ENCODE measurements around the gene RANBP3.
A peak's percentile ranks its signal among the peaks of the same experiment; 100 is the strongest.

RANBP3 gene

DNA sequence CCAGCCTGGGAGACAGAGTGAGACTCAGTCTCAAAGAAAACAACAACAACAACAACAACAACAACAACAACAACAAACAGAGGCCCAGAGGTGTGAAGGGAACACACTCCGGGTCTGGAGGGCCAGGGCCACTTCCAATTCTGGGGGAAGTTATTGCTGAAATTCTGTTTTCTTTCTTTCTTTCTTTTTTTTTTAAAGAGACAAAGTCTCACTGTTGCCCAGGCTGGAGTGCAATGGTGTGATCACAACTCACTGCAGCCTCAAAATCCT is 67.4 kb downstream of the RANBP3 start:
- DNase-seq (ENCODE audit: insufficient read length, low spot score): no peak

DNA sequence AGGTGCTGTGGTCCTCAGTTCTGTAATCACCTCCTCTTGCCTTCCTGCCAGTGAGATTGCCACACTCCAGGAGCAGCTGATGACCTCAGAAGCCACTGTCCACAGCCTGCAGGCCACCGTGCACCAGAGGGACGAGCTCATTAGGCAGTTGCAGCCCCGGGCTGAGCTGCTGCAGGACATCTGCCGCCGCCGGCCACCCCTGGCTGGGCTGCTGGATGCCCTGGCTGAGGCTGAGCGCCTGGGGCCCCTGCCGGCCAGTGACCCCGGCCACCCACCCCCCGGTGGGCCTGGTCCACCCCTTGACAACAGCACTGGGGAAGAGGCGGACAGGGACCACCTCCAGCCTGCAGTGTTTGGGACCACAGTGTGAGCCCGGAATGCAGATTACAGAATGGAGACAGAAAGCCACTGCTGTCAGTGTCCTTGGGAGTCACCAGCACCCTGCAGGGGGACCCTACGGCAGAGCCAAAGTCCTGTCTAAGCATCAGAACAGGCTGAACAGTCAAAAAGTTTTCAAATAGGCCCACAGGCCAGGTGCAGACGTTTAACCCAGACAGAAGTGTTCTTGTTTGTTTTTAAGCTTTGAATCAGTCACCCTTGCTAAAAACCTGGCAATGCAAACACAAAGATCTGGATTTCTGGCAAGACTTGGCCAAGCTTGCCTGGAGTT is 69.0 kb downstream of the RANBP3 start:
- FAIRE-seq: no peak

More for the DNA sequence above, 67.4 kb downstream of the RANBP3 start:
- FAIRE-seq: no peak

DNA sequence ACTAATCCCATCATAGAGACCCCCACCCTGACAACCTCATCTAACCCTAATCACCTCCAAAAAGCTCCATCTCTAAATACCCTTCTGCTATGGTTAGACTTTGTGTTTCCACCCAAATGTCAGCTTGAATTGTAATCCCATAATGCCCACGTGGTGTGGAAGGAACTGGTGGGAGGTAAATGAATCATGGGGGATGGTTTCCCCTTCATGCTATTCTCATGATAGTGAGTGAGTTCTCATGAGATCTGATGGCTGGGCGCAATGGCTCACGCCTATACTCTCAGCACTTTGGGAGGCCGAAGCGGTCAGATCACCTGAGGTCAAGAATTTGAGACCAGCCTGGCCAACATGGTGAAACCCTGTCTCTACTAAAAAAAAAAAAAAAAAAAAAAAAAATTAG is 70.7 kb downstream of the RANBP3 start:
- no peak for DNase-seq (ENCODE audit: insufficient read length, low spot score)
- FAIRE-seq: no peak

More for the DNA sequence above, 69.0 kb downstream of the RANBP3 start:
- DNase-seq (ENCODE audit: insufficient read length, low spot score): no peak

DNA sequence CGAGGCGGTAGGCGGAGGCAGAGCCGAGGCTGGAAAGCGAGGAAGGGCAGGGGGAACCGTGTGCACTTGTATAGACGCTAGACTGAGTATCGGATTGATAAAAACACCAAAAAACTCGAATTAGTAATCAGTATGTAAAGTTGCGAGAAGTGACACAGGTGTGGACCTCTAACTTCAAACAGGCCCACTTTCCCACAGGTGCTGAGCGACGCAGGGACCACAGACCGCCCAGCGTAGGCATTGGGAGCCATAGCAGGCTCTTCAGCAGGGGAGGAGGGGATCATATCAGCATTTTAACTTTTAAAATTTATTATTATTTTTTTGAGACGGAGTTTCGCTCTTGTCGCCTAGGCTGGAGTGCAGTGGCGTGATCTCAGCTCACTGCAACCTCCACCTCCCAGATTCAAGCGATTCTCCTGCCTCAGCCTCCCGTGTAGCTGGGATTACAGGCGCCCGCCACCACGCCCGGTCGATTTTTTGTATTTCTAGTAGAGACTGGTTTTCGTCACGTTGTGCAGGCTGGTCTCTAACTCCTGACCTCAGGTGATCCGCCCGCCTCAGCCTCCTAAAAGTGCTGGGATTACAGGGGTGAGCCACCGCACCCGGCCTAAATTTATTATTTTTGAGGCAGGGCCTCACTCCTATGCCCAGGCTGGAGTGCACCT is 72.7 kb downstream of the RANBP3 start:
- DNase-seq (ENCODE audit: insufficient read length, low spot score): no peak
- FAIRE-seq: no peak

DNA sequence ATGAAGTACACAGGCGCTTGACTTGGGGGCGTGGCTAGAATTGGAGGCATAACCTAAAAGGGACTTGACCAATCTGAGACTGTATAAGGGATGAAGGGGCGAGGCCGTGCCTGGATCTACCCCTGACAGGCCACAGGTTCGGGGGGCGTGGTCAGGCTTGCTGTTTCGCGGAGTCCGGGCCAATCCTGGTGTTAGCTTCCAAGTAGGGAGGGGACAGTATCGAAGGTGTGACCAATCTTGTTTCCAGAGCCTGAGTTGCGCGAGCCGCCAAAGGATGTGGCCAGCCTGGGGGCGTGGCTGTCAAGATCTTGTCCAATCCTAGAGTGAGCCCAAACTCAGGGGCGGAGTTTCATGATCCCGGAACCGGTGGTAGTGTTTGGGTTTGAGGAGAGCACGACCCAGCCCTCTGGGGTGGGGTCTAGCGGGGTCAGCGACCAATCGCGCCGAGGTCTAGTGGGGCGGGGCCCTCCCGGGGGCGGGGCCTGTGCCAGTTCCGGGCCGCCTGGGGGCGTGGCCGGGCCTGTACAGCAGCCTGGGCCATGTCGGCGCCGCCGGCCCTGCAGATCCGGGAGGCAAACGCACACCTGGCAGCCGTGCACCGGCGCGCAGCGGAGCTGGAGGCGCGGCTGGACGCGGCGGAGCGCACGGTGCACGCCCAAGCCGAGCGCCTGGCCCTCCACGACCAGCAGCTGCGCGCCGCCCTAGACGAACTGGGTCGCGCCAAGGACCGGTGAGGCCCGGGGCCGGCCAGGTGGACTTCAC is 73.4 kb downstream of the RANBP3 start, which contains the start of gene VMAC:
TSS of gene VMAC (plus strand) at position 521 of the 762 bp plus-strand sequence. CDS start at position 540, 19 bp downstream.
- peak; percentile 97 for DNase-seq (ENCODE audit: insufficient read length, low spot score)
- peak; percentile 100 for FAIRE-seq

DNA sequence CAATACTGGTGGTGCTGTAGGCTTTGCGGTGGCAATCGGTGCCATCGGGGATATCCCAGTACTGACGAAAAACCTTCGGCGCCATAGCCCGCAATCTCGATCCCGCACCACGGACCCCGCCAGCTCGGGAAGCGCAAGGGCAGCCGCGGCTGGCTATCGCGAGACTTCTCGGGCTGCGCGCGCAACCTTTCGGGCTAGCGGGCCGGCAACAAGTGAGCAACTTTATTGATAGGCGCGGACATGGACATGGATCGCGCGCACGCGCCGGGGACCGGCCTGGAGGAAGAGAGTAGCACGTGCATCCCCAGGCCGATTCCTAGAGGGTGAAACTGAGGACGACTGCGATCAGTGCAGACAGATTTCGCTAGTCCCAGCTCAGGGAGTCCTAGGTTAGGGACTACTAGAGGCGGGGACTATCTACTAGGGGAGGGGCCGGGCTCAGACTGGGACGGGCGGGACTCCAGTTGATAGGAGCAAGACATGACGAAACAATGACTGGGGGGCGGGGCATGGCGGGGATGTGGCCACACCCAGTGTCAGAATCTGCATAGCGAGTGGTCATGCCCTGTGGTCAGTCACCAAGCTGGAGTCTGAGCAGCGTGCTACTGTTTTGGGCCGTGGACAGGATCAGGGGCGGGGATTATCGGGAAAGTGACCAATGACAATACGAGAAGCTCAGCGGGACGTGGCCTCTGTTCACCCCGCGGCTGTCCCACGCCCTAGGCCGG is 74.2 kb downstream of the RANBP3 start, which contains the start of gene NDUFA11:
TSS of gene NDUFA11 (minus strand) at position 167 of the 728 bp plus-strand sequence. CDS start at position 85, 82 bp downstream.
- DNase-seq (ENCODE audit: insufficient read length, low spot score) (peak; percentile 93), FAIRE-seq (no peak)

DNA sequence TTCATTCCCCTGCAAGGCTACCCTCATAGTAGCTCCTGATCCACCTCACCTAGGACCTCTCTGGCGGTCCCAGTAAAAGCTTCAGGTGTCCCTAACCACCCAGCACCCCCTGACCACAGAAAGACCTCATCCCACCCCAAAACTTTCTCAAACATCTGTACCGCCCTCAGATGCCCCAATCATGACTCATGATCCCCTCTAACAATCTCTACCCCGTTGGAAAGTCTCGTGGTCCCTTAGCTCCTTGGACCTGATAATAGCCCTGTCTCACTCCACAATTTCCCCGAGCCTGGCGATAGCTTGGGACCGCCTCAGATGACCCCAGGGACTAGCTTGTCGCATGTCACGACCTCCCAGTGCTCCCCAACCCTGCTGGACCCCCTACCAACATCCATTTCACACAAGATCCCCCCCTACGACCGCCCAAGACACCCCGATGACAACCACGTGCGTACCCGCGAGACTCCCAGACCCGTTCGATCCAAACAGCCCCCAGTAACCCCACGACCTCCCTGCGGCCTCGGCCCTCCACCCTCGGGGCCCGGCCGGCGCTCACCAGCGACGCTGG is 74.8 kb downstream of the RANBP3 start:
- DNase-seq (ENCODE audit: insufficient read length, low spot score) (no peak), FAIRE-seq (peak; percentile 26)

DNA sequence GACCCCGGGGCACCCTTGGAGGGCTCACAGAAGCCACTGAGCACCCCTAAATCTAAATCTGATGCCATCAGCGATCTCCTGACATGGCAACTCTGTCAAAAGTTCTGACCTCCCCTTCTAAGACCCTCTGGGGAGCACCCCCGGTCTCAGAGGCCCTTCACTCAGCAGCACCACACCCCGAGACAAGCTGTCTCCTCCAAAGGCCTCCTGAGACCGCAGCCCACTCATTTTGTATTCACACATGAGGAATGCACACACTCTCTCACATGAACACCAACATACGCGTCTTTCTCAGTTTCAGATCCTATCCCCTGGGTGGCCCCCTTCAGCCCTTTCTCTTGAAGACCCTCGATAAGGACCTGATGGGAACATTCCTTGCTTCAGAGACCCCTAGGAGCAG is 77.0 kb downstream of the RANBP3 start:
- FAIRE-seq: no peak
- no peak for DNase-seq (ENCODE audit: insufficient read length, low spot score)

DNA sequence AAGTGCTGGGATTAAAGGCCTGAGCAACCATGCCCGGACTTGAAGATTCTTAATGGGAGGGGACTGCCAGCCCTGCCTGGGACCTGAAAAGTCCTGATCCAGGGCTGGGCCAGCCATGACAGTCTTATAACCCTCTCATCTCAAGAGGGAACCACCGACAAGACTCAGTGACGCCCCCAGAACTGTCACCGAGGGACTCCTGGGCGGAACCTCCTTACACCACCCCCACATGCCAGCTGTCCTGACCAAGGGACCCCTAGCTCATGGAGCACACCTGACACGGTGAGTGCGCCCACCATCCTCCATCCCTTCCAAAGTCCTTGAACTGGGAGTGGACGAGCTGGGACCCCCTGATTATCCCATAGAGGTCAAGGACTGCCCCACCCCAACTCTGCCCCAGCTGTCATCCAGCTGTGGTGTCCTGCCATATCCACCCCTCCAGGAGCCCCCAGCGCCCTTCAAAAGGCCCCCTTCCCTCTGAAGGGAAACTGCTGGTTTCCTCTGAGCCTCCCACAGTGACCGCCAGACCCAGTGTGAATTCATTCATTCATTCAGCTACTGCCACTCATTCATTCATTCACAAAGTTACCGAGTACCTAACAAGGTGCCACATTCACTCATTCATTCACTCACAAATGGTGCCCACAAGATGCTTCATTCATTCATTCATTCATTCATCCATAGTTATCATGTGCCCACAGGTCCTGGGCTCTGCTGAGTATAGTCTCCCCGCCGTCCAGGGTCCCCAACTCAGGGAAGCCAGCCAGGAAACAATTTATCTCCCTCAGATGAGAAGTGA is 78.0 kb downstream of the RANBP3 start:
- FAIRE-seq (no peak), DNase-seq (ENCODE audit: insufficient read length, low spot score) (no peak)

DNA sequence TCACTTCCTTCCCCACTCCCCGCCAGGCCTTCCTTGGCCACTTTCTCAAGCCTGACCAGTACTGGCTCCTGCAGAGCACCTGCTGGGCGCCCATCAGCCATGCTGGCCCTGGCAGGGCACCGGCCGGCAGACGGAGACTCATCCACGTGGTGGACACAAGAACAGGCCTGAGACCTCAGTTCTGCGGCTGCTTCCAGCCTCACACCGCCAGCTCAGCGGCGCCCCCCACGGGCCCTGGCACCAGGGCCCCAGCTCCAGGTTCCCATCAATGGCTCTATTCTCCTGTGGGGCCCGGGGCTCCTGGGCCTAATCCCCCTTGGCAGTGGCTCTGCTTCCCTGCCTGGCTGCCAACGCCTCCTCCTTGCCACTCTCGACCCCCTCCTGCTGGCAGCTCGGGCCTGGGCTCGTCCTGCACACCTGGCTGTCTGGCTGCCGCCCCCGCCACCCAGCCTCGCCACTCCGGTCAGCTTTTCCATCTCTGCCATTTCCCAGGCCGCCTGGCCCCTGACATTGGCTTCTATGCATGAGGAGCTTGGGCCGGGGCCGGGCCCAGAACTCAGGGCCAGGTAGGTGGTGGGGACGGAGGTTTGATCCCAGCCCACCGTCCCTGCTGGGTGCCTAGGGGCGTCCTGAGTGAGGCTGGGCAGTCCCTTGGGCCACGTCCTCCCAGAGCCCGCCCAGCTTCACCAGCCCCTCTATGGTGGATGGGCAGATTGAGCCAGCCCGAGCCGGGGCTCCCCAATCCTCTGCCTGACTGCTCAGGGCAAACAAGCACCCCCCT is 80.6 kb downstream of the RANBP3 start:
- DNase-seq (ENCODE audit: insufficient read length, low spot score): no peak

DNA sequence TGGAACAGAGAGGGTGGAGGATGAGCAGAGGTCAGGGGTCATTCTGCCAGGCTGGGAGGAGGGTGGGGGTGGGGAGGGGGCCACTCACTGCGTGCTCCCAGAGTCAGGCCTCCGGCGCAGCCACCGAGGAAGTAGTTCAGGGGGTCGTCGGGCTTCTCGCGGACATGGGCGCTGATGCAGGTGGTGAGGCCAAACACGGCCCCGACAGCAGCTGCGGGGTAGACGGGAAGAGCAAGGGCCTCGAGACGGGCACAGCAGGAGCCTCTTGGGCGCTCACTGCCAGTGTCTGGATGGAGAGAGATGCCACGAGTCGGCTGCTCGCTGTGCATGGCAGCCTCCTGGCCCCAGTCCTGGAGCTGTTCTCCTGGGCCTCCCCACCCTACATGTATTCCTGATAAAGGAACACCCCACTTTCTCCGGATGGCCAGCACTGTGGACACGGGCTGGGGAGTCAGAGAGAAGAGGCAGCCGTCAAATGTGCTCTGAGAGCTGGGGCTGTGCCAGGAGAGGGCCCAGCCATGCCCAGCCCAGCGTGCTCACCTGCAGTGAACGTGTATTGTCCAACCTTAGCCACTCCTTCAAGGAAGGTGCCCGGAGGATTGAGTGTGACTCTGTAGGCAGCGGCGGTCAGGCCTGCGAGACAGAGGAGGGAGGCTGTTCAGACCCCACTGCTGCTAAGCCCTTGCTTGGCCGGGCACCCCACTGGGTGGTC is 81.4 kb downstream of the RANBP3 start:
- FAIRE-seq: no peak
- no peak for DNase-seq (ENCODE audit: insufficient read length, low spot score)

More for the DNA sequence above, 80.6 kb downstream of the RANBP3 start:
- FAIRE-seq: no peak

DNA sequence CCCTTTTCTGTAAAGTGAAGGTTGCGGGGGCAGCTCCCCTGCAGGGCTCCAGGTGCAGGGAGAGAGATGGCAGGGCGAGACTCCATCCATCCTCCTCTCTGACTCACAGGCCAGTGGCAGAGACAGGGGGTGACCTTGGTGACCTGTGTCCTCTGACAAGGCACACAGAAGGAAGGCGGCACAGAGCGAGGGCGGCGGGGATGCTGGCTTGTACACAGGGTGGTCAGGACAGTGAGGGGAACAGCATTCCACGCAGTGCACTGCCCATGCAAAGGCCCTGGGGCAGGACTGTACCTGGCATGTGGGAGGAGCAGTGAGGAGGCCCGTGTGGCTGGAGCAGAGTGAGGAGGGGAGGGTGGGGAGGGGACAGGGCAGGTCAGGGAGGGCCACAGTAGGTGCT is 82.0 kb downstream of the RANBP3 start:
- no peak for DNase-seq (ENCODE audit: insufficient read length, low spot score)
- FAIRE-seq: no peak

DNA sequence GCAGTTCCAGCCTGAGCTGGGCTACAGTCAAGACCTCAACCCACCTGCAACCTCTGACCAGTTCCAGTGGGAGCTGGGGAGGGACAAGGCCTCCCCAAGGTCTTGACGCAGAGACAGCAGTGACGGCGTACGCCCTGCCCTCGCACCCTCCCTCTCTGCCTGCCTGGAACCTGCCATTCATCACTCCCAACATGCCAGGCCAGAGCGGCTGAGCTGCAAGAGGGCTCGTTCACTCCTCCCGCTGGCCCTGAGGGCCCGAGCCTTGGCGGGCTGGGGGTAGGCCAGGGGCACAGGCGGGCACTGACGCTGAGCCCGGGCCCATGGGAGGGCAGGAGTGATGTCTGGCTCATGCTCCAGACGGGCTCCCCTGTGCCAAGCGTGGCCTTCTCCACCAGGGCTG is 82.5 kb downstream of the RANBP3 start:
- DNase-seq (ENCODE audit: insufficient read length, low spot score): no peak
- FAIRE-seq: no peak

DNA sequence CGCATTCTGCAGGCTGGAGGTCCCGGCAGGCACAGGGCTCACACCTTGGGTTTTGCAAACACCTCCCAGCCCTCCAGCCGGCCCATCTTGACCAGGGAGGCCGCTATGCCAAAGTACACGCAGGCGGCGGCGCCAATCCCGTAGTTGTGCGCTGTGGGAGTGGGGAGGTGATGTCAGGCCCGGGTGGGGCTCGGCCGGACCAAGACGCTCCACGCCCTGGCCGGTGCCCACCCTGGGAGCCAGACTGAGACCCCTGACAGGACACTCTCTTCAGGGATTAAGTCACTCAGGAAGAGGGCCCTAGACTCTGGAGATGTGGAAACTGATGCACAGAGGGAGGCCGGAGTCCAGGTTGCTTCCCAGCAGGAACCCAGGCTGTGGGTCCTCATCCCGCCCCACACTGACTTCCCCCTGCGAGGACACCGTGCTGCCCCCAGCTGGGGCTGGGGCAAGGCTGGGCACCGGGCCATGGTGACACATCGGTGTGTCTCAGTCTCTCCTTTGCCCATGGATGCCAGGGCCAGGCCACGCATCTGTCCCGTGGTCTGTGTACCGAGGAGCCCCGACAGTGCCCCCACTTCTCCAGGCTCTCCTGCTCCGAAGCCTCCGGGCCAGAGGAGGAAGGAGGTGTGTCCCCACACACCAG is 83.1 kb downstream of the RANBP3 start:
- DNase-seq (ENCODE audit: insufficient read length, low spot score): no peak
- FAIRE-seq: no peak

DNA sequence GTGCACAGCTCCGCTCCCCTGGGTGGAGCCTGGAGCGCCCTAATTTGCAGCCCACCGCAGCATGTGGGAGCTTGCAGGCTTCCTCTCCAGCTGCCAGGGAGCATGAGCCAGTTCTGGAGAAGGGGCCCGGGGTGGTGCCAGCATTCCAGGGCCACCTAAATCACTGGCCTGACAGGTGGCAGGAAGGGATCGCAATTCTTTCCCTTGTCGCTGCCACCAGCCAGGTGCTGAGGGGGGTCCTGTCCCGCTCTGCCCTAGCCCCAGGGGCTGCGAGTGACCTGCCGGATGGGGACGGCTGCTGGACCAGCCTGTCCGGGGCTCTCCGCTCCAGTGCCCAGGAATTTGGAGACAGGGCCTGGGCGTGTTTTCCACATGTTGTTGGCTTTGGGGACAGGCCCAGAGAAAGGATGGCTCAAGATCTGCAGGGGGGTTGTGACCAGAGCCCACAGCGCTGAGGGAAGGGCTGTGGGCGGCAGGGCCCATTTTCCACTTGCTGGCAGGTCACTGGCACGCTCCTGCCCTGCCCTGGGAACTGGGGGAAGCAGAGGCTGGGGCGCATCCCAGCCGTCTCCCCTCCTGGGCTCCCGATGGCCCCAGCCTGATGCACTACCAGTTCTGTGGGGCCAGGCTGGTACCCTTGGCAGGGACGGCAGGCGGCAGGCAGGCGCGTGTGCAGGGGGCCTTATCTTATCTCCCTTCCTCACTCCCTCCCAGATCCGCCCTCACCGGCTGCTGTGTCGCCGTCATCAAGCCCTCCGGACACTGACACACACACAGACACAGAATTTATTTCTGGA is 83.8 kb downstream of the RANBP3 start:
- FAIRE-seq (no peak), DNase-seq (ENCODE audit: insufficient read length, low spot score) (no peak)

DNA sequence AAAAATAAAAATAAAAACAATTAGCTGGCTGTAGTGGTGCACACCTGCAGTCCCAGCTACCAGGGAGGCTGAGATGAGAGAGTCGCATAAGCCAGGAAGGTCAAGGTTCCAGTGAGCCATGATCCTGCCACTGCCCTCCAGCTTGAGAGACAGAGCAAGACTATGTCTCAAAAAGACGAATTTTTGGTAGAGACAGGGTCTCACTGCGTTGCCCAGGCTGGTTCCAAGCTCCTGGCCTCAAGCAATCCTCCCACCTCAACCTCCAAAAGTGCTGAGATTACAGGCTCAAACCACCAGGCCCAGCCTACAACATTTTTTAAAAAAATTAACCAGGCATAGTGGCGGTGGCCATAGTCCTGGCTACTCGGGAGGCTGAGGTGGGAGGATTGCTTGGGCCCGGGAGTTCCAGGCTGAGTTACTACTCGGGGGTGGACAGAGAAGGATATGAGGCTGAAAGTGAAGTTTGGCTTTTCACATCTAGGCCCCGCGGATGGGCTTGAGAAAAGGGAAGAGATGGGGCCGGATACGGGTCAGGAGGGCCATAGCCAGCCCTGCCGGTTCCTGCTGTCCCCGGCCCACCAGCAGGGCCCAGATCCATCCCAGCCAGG is 84.5 kb downstream of the RANBP3 start:
- no peak for DNase-seq (ENCODE audit: insufficient read length, low spot score)
- no peak for FAIRE-seq

DNA sequence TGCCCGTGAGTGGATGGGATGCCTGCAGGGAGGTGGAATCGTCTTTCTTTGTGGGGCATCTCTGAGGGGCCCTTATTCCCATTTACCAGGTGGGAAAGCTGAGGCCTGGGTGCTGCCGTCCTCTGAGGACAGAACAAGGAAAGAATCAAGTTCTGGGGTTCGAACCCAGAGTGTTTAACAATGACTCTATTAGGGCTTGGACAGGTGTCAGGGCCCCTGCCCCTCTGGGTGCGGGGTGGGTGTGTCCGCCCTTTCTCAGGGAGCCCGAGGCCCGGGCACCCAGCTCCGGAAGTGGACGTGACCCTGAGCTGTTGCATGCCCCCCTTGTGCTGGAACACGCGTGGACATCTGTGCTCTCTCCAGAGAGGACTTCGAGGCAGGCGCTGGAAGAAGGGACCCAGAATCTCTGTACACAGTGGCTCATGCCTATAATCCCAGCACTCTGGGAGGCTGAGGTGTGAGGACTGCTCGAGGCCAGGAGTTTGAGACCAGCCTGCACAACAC is 85.1 kb downstream of the RANBP3 start:
- no peak for DNase-seq (ENCODE audit: insufficient read length, low spot score)
- FAIRE-seq: no peak

All from GM19239 (cell line).